GM18907 (cell line): Measurements from ENCODE around the gene ARHGEF7.

ENCODE experiments used
- ATAC-seq: cut with Tn5 transposase; IDR thresholded peaks from one replicate; pipeline ENCODE4 v1.9.1; 2021; ENCODE audit warnings: mild to moderate bottlenecking, moderate library complexity; ENCODE audit not compliant: unreplicated experiment

ARHGEF7 gene

DNA sequence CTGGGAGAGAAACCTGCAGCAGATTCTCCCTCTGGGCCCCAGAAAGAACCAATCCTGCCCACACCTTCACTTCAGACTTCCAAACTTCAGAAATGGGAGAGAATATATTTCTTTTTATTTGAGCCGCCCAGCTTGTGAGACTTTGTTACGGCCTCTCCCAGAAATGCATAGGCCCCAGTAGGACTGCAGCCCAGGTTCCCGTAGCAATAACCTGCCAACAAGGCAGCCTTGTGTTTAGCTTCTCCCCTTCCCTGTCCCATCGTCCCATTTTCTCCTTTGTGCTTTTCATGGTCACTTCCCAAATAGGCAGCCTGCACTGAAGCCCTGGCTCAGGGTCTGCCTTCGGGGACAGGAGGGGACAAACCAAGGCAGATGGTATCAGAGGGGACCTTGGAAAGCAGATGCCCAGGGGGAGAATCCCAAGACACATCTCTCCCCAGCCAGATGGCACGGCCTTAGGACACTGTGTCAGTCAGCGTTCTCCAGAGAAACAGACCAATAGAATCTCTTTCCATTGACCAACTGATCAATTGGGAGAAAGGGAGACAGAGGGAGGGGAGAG is 3.7 kb upstream of the ARHGEF7 start:
- ATAC-seq: no peak

DNA sequence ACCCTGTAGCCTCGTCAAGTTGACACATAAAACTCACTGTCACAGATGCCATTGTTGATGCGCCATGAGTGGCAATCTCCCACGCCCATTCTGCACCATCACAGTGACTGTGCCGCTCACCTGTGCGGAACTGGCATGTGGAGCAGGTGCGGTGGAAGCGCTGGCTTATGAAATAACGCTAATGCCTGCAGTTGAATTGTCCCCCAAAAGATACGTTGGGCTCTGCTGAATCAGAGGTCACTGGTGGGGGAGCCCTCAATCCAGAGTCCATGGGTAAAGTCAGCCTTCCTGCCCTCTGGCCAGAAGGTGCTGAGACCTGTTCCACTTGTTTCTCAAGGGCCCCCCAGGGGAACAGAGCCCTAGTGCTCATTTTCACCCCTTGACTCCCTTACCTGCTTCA is 2.9 kb upstream of the ARHGEF7 start:
- no peak for ATAC-seq

DNA sequence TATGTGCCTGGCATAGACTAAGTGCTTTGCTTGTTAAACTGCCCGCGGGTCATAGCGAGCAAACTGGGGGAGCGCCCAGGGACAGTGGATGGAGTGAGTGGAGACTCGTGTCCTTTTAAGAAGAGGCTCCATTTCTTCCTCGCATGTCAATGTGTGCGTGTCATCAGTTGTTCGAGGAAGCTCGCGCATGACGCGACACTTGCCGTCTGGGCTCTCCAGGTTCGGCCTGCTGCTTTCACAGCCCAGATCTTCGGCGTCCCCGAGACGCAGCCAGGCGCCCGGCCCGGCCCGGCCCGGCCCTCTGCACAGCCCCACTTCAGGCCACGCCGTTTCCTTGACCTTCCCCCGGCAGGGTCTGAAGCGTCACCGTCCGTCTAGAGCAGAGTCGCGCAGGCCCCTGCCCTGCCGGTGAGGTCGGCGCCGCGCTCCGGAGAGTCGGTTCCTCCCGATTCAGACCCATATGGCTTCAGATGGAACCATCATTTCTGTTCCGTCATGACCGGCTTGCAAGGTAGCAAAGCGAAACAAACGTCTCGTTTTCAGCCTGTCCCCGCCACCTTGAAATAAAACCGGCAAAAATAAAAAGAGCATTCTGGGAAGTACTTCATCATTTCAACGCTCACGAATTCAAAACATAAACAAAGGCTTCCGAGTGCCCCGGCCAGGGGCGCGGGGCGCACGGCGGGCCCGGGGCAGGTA is 599 bp upstream of the ARHGEF7 start:
- ATAC-seq: no peak

DNA sequence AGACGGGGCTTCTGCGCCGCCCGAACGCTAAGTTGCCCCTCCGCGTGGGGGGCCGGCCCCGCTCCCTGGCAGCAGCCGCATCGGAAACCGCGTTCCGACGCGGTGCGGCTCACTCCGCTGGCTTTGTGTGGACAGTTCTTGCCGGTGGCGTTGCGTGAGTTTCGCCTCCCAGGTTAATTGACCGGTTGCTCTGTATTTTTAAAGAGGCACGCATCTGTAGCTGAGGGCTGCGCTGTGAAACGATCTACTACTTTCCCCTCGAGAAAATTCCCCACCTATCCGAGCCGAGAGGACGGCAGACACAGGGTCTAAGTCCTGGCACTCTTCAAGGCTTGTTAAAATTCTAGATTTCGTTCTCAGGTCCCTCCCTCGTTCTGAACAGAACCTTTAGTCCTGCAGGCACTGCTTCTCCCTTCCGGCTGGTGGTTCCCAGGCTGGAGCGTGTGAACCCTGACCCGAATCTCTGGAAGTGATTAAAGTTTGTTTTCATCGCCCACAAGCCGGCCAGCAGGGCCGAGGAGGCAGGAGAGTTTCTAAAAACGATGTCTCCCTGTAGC is 933 bp downstream of the ARHGEF7 start:
- ATAC-seq: no peak

DNA sequence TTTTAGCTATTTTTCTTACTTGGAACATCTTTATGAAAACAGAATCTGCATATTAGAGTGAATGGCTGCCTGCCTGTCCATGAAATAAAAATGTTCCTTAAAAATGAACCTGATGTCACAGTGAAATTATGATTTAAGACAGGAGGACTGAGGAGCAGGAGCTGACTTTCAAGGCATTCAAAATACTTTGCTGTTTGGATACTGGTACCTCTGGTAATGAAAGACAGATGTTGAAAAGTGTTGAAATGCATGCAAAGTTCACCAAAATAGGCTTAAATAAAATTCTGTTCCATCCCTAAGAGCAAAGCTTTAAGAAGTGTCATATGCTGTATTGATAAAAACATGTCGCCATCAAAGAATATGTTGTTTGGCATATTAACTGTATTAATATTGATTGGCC is 1.7 kb downstream of the ARHGEF7 start:
- no peak for ATAC-seq

DNA sequence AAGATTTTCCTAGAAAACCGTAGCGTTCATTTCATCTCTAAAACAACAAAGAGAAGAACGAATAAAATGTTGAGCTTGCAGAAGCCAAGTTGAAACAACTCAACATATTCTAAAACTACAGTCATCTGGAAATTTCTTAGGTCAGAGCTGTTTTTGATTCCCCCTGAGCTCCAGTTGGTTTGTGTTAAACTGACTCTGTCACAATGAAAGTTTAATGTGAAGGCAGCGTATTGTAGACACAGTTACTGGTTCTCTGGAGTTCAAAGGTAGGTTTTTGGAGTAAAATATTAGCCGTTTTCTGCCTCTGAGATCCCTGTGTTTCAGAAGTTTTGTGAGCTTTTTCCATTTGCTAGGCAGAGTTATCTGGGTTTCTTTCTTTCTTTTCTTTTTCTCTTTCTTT is 2.2 kb downstream of the ARHGEF7 start:
- no peak for ATAC-seq

DNA sequence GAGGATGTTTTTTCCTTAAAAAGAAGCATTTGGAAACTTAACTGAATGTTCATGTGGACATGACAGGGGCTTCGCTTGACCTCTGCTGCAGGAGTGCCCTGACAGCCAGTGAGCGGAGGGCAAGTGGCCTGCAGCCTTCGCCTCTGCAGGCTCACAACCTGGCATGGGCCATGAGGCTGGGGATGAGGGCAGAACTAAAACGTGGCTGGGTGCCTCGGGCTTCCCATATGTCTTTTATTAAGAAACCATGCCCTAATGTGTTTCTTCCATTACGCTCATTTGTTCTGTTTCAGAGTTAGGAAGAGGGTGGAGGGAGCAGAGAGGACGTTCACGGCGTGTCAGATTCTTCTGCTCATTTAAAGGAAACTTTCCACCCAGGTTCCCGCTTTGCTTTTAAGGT is 2.9 kb downstream of the ARHGEF7 start:
- ATAC-seq: no peak

DNA sequence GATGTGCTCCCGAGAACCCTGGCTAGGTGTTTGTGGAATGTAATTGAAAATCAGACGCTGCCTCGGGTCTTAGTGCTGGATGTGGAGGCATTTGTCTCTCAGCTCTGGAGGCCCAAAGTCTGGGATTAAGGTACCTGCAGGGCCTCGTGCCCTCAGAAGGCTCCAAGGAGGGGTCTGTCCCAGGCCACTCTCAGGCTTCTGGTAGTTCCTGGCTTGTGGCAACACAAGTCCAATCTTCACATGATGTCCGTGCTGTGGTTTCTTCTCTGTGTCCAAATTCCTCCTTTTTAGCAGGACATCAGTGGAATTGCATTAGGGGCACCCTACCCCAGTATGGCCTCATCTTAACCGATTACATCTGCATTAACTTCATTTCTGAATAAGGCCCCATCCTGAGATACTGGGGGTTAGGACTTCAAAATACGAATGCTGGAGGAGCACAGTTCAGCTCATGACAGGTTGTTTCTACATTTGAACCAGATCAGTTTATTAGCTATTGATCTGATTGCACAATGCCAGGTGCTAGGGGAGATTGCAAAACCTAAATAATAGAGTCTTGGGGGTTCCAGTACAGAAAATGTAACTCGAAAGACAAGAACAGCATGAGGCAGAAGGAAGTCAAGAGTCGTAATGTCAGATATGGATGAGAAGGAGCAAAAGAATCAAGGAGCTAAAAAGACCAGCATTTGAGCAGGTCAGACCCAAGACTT is 3.9 kb downstream of the ARHGEF7 start:
- no peak for ATAC-seq

DNA sequence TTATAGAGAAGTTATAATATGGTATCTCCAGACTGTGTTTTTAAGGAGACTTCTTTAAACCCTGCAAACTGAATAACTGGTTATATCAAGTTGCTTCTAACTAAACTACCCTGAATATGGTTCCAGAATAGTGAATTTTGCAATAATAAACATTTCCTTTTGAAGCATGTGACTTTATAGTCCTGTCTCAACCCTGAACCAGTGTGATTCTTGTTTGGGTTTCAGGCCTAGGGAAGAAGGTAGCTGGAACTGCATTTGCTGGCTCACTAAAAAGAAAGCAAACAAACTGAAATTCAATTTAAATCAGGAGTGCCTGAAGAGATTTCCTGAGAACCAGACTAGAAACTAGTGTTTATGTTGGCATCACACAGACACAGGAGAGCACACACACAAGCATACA is 4.9 kb downstream of the ARHGEF7 start:
- no peak for ATAC-seq

DNA sequence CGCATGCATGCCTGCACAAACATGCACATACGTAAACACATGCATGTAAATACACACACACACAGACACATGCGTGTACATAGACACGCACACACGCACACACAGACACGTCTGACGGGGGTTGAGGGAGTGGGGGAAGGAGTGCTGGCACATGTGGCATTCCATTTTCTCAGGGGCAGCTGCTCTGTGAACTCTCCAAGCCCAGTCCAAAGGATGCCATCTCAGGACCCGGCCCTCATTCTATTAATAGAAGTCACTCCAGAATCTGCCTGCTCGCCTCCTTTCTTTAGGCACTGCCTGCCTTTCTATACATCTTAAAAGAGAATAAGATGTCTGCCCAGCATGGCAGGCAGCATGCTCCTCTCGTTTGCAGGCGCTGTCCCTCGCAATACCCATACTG is 5.3 kb downstream of the ARHGEF7 start:
- ATAC-seq: no peak

DNA sequence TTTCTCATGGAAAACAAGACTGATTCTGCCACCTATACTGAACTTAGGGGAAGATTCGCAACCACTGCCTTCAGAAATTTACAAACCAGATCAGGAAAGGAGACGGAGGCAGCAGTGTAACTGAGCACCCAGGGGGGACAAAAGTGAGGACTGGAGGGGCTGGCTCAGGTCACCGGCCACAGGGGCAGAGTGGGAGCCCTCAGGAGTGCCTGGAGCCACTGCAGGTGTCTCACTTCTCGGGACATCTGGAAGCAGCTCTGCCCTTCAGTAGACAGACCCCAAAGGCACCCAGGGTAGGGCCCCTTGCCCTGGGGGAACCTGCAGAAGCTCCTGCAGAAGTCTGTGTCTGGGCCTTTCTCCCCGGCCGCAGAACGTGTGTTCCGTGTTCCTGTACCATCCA is 5.8 kb downstream of the ARHGEF7 start:
- no peak for ATAC-seq

DNA sequence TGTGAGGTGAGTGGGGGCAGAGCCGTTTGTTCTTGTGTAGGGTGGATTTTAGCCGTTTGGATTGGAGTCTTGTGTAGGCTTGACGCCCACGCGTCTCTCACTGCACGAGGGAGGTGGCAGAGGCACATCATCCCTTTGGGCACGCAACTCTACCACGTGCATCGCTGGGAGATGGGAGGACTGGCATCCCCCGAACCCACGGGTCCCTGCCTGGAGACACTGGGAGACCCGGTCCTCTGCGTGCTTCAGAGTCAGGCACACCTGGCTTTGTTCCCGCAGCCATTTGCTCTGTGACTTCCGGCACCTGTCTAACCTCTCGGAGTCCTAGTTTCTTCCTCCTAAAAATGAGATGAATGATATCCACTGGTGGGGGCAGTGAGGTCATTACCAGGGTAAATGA is 6.4 kb downstream of the ARHGEF7 start:
- ATAC-seq: no peak

DNA sequence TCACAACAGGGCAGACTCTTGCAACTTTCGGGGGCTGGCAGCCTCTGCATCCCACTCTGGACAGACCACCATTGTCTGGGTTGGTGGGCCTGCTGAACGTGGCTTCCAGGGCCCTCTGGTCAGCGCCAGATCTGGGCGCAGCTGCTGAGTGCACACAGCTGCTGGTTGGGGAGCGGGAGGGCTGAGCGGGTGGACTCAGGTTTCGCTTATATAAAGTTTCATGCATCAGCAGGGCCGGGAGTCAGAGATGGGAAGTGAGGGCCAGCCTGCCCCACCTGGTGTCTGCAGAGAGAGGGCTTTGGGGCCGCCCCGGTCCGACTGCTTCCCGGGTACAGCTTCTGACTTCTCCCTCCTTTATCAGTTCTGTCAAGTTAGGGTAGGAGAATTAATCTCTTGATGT is 6.9 kb downstream of the ARHGEF7 start:
- ATAC-seq: no peak

DNA sequence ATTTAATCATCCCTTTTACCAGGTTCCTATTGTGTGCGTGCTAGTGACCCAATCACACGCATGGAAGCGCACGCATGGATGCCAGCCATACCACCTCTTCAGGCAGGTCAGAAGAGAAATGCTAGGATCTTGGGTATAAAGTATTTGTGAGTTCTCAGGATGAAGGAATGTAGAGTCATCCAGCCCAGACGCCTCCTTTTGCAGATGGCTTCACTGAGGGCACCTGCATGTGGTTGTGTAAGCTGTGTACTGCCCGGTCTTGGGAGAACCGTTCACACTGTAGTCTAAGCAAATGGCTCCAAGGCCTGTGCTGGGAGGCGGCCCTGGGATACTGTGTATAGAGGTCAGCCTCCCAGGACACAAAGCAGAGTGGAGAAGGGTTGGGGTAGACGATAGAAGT is 7.5 kb downstream of the ARHGEF7 start:
- ATAC-seq: no peak

DNA sequence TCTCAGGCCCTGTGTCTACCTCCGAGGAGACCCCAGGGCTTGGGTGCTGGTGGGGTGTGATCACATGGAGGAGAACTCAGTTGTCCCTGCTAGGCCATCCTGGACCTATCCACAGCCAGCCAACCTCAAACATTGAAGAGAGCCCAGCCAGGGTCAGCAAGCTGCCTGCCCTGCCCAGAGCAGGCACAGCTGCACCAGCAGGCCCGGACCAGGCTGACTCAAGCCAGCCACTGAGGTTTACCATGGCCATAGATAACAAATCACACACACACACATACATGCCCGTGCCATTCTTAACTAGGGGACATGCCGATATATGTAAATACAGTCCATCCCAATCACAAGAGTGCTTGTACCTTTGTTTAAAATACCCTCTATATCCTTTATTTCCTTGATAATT is 8.1 kb downstream of the ARHGEF7 start:
- no peak for ATAC-seq

DNA sequence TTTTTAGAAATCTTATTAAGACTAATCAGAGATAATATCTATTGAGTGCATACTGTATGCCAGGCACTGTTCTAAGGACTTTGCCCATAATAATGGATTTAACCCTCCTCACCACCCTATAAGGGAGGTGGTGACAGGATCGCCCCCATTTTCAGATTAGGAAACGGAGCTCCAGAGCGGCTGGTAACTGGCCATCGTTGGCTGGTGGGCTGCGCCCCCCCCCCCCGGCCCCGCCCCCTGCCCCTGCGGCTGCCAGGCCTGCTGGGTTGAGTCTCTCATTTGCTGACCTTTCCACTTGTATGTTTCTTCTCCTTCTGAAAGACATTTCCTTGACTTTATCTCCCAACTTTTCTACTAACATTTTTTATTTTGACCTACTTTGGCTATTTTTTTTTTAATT is 8.5 kb downstream of the ARHGEF7 start:
- ATAC-seq: no peak

DNA sequence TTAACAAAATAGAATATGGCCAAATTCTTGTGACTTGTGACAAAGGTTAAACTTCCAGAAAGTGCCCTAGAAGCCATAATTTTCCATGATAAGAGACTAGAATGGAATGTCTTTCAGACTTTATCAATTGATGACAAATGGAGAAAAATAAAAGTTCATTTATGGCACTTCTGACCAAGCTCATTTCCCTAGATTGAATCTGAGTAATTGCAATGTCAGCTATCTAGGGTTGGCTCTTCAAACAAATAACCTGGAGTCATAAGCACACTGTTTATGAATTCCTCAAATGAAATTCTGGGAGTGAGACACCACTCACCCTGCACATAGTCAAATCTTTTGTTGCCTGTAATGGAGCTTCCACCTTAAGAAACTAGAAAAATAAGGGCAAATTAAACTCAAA is 11.4 kb downstream of the ARHGEF7 start:
- ATAC-seq: no peak

DNA sequence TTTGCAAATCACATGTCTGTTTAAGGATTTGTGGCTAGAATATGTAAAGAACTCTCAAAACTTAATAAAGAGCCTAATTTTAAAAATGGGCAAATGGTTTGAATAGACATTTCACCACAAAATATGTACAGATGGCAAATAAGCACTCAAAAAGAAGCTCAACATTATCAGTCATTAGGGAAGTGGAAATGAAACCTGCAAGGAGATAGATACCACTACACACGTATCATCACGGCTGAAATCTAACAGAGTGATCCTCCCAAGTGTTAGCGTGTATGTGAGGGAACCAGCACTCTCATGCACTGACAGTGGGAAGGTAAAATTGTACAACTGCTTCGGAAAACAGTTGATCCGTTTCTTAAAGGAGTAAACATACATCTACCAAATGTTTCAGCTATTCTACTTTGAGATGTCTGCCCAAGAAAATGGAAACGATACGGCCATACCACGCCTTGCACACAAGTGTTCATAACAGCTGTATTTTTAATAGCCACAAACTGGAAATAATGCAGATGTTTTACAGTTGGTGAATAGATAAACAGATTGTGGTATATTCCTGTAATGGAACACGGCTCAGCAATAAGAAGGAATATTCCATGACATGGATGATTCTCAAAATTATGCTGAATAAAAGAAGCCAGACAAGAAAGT is 14.5 kb downstream of the ARHGEF7 start:
- peak; percentile 99 for ATAC-seq

DNA sequence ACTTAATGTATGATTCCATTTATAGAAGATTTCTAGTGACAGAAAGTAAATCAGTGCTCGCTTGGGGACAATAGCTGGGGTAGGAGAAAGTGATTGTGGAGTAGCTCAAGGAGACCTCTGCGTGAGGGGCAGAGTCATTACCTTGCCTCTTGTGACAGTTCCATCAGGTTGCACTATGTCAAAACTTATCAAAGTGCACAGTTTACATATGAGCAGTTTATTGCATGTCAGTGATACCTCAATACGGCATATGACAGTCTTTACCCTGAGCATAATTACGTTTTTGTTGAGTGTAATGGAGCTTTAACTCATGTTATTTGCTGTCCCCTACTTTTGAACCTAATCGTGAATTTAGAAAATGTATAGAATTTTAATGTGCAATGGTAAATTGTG is 15.0 kb downstream of the ARHGEF7 start:
- ATAC-seq: no peak

DNA sequence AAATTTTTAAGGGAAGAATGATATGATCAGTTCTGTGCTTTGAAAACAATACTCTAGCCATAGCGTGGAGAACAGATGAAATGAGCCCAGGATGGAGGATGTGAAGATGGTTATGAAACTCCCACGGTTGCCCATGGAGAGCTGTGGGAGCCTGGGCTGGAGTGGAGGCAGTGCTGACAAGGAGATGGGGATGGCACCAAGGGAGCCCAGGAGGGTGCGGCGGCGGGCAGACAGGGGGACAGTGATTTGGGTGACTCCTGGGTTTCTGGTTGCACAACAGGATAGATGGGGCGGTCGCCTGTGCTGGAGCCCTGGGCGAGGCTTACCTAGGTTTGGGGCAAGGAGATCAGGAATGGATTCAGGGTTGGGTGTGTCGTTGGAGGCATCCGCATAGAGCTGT is 15.9 kb downstream of the ARHGEF7 start:
- no peak for ATAC-seq

DNA sequence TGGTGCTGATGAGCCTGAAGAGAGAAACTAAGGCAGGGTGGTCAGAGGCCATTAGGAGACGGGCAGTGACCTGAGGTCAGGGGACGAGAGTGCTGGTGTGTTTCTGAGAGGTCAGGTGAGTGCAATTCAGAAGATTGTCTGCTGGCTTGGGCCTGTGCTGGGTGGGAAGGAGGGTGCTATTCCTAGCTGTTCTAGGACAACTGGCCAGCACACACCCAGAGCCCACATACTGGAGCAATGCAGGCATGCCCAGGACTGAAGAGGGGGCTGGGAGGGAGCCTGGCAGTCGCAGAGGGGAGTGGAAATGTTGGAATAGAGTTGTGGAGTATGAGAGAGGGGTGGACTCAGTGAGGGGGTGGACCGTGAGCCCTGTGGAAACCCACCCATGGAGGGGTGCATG is 16.5 kb downstream of the ARHGEF7 start:
- no peak for ATAC-seq

DNA sequence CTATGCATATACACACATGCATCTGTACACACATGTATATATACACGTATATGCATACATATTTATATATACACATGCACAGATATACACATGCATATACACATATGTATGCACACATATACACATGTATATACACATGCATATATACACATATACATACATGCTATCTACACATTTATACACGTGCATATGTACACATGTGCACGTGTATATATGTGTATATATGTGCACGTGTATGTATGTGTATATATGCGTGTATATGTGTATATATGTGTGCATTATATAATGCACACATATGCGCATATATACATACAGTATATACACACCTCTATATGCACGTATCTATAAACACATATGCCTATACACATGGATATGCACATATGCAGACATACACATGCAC is 17.8 kb downstream of the ARHGEF7 start:
- ATAC-seq: no peak
